ENCODE measurements around the gene RHBDL3. TPM values are rescaled to one million over a fixed set of nuclear protein-coding genes. Genes with fewer than 3 reads are reported as not detected.

RHBDL3 gene
- polyA plus RNA-seq, 1 donor: 1.1 TPM

- no peak for DNase-seq (ENCODE audit: low read depth)
Measured at GRCh38 chr17:32266389-32267301, 1.0 kb downstream of the RHBDL3 start.

DNA sequence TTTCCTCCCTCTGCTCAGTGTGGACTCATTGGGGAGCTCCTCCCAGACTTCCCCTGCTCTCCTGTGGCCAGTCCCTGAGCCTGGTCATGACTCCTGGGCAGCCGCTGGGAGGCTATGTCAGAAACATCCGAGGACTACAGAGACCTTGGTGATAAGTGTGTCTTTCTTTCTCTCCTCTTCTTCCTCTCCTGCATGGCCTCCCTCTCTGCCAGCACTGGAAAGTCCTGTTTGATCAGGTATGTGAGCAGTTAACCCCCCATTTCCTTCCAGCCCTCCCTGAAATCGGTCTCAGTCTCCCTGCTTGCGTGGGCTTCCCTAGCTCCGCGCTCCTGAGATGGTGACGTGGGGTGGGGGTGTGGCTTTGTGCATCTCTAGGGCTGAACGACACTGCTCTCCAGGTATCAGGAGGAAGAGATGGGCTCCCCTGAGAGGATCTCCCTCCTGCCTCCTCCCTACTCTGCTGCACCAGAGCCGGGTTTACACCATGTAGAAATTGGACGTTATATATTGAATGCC lies 2.1 kb downstream of the RHBDL3 start:
- DNase-seq (ENCODE audit: low read depth): no peak

- no peak for DNase-seq (ENCODE audit: low read depth)
Measured at GRCh38 chr17:32268734-32269288, 3.2 kb downstream of the RHBDL3 start.

- no peak for DNase-seq (ENCODE audit: low read depth)
Measured at GRCh38 chr17:32269377-32269776, 3.7 kb downstream of the RHBDL3 start.

- DNase-seq (ENCODE audit: low read depth): no peak
Measured at GRCh38 chr17:32271844-32272243, 6.2 kb downstream of the RHBDL3 start.

- no peak for DNase-seq (ENCODE audit: low read depth)
Measured at GRCh38 chr17:32274101-32274500, 8.5 kb downstream of the RHBDL3 start.

DNA sequence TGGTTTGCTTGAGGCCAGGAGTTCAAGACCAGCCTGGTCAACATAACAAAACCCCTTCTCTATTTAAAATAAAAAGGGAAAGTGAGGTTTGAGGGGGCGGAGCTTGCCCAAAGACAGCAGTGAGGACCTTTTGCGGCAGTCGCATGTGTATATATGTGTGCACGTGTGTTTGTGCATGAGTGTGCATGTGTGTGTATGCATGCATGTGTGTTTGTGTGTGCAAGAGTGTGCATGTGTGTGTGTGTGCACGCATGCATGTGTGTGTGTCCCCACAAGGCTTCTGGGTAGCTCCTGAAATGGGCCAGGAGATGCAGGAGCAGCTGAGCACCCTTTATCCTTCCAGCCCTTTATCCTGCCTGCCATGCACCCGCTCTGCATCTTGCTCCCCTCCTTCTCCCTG lies 9.0 kb downstream of the RHBDL3 start:
- no peak for DNase-seq (ENCODE audit: low read depth)

- DNase-seq (ENCODE audit: low read depth): no peak
Measured at GRCh38 chr17:32275060-32276042, 9.7 kb downstream of the RHBDL3 start.

GRCh38 chr17:32276171-32276601 lies 10.6 kb downstream of the RHBDL3 start:
- no peak for DNase-seq (ENCODE audit: low read depth)

GRCh38 chr17:32277284-32277683 lies 11.7 kb downstream of the RHBDL3 start:
- no peak for DNase-seq (ENCODE audit: low read depth)

DNA sequence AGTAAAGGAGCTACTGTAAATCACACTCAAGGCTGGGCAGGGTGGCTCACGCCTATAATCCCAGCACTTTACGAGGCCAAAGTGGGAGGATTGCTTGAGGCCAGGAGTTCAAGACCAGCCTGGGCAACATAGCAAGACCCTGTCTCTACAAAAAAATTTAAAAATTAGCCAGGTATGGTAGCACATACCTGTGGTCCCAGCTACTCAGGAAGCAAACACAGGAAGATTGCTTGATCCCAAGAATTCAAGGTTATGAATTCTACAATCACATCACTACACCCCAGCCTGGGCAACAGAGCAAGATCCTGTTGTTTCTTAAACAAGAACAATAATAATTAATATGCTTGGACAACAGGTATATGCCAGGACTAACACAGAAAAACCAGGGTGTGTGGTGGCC lies 13.2 kb downstream of the RHBDL3 start:
- no peak for DNase-seq (ENCODE audit: low read depth)

DNA sequence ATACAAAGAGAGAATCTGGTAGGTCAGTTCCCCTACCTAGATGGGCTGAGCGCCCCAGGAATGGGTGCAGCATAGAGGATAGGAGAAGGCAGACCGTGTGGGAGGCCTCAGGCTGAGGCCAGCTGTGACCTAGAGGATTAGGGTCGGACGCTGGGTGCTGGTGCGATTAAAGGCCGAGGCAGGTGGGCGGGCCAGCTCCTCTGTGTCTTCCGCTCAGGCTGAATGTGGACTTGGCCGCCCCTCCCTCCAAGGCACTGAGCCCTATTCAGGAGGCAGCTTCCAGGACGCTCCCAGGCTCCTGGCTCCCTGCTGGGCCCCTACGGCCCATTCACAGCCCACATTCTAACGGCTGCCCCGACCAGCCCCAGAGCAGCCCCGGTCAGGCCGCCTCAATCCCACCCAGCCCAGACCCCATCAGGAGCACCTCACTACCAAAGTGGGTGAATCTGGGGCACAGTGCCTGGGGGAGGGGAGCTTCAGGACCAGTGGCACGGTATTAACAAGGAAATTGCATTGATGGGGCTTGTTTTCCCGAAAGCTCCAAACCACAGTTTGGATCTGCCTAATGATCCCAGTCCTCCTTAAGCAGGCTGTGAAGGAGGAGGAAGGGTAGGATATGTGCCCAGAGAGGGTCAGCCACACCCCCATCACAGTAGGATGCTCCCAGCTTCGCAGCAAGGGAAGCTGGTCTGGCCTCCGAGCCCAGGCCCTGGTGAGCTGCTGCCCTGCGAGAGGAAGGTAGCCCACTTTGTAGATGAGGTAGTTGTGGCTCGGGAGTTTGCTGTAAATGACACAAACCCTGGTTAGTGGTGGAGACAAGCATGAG lies 14.5 kb downstream of the RHBDL3 start:
- DNase-seq (ENCODE audit: low read depth): no peak

DNA sequence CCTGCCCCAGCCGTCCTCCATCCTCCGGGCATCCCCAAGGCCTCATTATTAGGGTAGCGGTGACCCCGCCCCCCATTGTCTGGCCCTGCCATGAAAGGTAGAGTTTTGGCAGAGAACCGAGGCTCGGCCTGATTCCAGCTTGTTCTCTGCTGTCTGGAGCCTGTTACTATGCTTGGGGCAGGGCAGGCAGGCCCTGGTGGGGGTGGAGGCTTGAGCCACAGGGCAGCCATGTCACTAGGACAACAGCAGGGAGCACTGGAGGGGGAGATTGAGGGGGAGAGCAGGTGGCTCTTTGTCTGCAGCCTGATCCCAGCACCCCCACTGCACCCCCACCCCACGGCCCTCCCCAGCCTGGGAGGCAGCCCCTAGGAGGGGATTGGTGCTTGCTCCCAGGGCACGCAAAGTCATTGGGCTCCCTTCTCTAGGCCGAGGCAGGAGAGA lies 15.4 kb downstream of the RHBDL3 start:
- DNase-seq (ENCODE audit: low read depth): no peak

GRCh38 chr17:32283745-32284201 lies 18.1 kb downstream of the RHBDL3 start:
- no peak for DNase-seq (ENCODE audit: low read depth)

GRCh38 chr17:32285306-32285705 lies 19.7 kb downstream of the RHBDL3 start:
- no peak for DNase-seq (ENCODE audit: low read depth)

DNA sequence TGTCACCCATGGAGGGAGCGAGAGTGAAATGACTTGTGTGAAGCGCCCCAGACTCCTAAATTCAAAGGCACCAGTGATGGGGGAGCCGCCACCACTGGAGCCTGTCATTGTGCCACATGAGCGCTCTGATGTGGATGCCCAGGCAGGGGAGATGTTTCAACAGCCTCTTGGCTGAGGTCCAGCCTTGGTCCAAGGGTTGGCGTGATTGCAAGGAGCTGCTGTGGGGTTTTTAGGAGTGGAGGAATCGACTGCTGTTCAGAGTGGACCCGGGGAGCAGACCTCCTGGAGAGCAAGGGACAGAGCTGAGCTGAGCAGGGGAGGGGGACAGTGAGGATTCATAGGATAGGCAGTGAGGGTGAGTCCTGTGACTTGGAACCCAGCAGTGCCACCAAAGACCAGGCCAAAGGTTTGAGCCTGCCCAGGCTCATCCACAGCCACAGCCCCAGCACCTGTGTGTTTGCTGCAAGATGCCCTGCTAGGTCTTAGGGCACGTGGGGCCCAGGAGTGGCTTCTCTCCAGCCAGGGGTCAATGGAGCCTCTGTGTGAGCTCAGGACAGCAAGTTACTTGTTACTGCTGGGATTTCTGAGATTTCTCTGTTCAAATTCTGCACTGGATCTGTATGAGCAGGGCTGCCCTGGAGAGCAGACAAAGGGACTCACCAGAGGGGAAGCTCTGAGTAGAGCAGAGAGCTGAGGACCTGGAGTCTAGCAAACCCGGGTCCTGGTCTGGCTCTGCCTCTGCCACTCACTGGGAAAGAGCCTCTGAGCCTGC lies 20.3 kb downstream of the RHBDL3 start:
- no peak for DNase-seq (ENCODE audit: low read depth)

- no peak for DNase-seq (ENCODE audit: low read depth)
Measured at GRCh38 chr17:32286518-32286900, 20.9 kb downstream of the RHBDL3 start.

GRCh38 chr17:32287804-32288511 lies 22.3 kb downstream of the RHBDL3 start:
- DNase-seq (ENCODE audit: low read depth): no peak

DNA sequence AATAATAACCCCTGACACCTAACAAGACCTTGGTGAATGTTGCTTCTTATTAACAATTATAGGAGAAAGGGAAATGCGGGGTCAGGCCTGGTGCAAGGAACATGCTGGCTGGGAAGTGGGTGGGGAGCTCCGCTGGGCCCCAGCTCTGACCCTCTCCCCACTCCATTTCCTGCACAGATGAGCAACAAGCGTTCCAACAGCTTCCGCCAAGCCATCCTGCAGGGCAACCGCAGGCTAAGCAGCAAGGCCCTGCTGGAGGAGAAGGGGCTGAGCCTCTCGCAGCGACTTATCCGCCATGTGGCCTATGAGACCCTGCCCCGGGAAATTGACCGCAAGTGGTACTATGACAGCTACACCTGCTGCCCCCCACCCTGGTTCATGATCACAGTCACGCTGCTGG lies 23.0 kb downstream of the RHBDL3 start:
- DNase-seq (ENCODE audit: low read depth): no peak

Data from forelimb muscle (tissue), 1 donor.